Metanephros (tissue), 1 donor: ENCODE results near the gene SLC25A4. TPM values are rescaled to one million over a fixed set of nuclear protein-coding genes. Genes with fewer than 3 reads are reported as not detected.

Source experiments
- total RNA-seq: library from RNA; depleted of rRNA; stranded (reverse); fragments of >200 nt; gene quantifications from one replicate; pipeline ENCODE4 v1.2.3, GENCODE V29; 2014

The SLC25A4 gene
- total RNA-seq = 51.3 TPM

GRCh38 chr4:185142912-185143600 is at the start of gene SLC25A4:
Gene SLC25A4, plus strand, starts transcription at chr4:185143266. Its CDS starts 107 bp downstream, at chr4:185143373.

Other genes starting within 250 kb of the SLC25A4 start
- not detected for gene HELT, start 124.8 kb upstream of the SLC25A4 start, total RNA-seq
- gene CFAP97, start 60.7 kb downstream of the SLC25A4 start, total RNA-seq = 28.8 TPM
- gene SNX25, start 66.3 kb downstream of the SLC25A4 start, total RNA-seq = 17.7 TPM